Ishikawa (cell line): ENCODE results near the gene SUPT5H.

Experiments used
- CEBPB ChIP-seq: IDR thresholded peaks from 2 replicates; pipeline ENCODE4 v1.6.1; 2012
- CREB1 ChIP-seq: IDR thresholded peaks from 2 replicates; pipeline ENCODE4 v1.6.1; 2012; ENCODE audit warnings: low read depth
- EP300 ChIP-seq: IDR thresholded peaks from 2 replicates; pipeline ENCODE4 v1.6.1; 2012; ENCODE audit warnings: borderline replicate concordance
- FOXM1 ChIP-seq: IDR thresholded peaks from 2 replicates; pipeline ENCODE4 v1.6.1; 2012; ENCODE audit warnings: low read depth, borderline replicate concordance
- NFIC ChIP-seq: IDR thresholded peaks from 2 replicates; pipeline ENCODE4 v1.6.1; 2012
- TAF1 ChIP-seq: IDR thresholded peaks from 2 replicates; pipeline ENCODE4 v1.6.1; 2012; ENCODE audit warnings: low read depth, mild to moderate bottlenecking
- TCF12 ChIP-seq: IDR thresholded peaks from 2 replicates; pipeline ENCODE4 v1.6.1; 2012; ENCODE audit warnings: low read depth
- TEAD4 ChIP-seq: IDR thresholded peaks from 2 replicates; pipeline ENCODE4 v1.6.1; 2012
- YY1 ChIP-seq: IDR thresholded peaks from 2 replicates; pipeline ENCODE4 v1.6.1; 2012; ENCODE audit warnings: low read depth
- TF ChIP-seq, protein P1 (sequence below): IDR thresholded peaks from 2 replicates; pipeline ENCODE4 v1.6.1; 2012
- TF ChIP-seq, protein P2 (sequence below): IDR thresholded peaks from 2 replicates; pipeline ENCODE4 v1.6.1; 2012
- TF ChIP-seq, protein P3 (sequence below): IDR thresholded peaks from 2 replicates; pipeline ENCODE4 v1.6.1; 2012; ENCODE audit warnings: low read depth, mild to moderate bottlenecking

DNA sequence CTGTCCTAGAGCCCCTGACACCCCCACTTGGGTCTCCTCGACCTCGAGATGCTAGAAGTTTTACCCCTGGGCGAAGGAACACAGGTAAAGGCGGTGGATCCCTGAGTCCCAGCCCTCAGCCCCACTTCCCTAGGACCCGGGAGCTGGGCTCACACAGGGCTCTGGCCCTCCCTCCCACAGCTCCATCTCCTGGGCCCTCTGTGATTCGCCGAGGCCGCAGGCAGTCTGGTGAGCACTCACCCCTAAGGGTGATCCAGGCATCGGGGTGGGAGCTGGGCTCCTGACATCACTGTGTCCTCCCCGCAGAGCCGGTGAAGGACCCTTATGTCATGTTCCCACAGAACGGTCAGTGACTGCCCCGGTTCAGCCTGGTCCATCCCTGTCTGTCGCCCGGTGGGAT lies 24.6 kb upstream of the SUPT5H start:
- TF ChIP-seq TAF1 (no peak), NFIC (no peak), EP300 (no peak), TCF12 (no peak), CEBPB (no peak), CREB1 (no peak), FOXM1 (no peak), TEAD4 (no peak), YY1 (no peak)
- TF ChIP-seq, protein P1, sequence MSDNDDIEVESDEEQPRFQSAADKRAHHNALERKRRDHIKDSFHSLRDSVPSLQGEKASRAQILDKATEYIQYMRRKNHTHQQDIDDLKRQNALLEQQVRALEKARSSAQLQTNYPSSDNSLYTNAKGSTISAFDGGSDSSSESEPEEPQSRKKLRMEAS = no peak
- TF ChIP-seq, protein P2, sequence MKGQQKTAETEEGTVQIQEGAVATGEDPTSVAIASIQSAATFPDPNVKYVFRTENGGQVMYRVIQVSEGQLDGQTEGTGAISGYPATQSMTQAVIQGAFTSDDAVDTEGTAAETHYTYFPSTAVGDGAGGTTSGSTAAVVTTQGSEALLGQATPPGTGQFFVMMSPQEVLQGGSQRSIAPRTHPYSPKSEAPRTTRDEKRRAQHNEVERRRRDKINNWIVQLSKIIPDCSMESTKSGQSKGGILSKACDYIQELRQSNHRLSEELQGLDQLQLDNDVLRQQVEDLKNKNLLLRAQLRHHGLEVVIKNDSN = no peak
- TF ChIP-seq, protein P3, sequence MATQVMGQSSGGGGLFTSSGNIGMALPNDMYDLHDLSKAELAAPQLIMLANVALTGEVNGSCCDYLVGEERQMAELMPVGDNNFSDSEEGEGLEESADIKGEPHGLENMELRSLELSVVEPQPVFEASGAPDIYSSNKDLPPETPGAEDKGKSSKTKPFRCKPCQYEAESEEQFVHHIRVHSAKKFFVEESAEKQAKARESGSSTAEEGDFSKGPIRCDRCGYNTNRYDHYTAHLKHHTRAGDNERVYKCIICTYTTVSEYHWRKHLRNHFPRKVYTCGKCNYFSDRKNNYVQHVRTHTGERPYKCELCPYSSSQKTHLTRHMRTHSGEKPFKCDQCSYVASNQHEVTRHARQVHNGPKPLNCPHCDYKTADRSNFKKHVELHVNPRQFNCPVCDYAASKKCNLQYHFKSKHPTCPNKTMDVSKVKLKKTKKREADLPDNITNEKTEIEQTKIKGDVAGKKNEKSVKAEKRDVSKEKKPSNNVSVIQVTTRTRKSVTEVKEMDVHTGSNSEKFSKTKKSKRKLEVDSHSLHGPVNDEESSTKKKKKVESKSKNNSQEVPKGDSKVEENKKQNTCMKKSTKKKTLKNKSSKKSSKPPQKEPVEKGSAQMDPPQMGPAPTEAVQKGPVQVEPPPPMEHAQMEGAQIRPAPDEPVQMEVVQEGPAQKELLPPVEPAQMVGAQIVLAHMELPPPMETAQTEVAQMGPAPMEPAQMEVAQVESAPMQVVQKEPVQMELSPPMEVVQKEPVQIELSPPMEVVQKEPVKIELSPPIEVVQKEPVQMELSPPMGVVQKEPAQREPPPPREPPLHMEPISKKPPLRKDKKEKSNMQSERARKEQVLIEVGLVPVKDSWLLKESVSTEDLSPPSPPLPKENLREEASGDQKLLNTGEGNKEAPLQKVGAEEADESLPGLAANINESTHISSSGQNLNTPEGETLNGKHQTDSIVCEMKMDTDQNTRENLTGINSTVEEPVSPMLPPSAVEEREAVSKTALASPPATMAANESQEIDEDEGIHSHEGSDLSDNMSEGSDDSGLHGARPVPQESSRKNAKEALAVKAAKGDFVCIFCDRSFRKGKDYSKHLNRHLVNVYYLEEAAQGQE = no peak
